NB4 (cell line): ENCODE data around the gene BPIFA2.

Source experiments
- CTCF ChIP-seq: IDR thresholded peaks from one replicate; pipeline ENCODE4 v1.5.1; 2012; ENCODE audit warnings: low read depth, low read length
- POLR2A ChIP-seq: IDR thresholded peaks from 2 replicates; pipeline ENCODE4 v1.6.1; 2011; ENCODE audit warnings: mild to moderate bottlenecking; ENCODE audit not compliant: insufficient read length; ENCODE audit errors: extremely low read depth

GRCh38 chr20:33187491-33187890, 19.5 kb downstream of the BPIFA2 start:
- TF ChIP-seq CTCF (no peak), POLR2A (no peak)
